Activated CD4-positive, alpha-beta T cell treated with anti-CD3 and anti-CD28 coated beads, Interleukin-2, amount 10 ng/mL, durations not matched to agents 24 days and 14 days (primary cell): ENCODE results near the gene AGBL4. TPM values are rescaled to one million over a fixed set of nuclear protein-coding genes. Genes with fewer than 3 reads are reported as not detected.
"Not testable (repeated sequence)": the region's sequence is repeated elsewhere in the genome, so short reads cannot be mapped to it uniquely, and the experiment has no call there.

Experiments
- DNase-seq: peaks from one replicate; pipeline ENCODE4 v3.0.0; 2022
- H3K27ac Mint-ChIP-seq: one replicate; pipeline ENCODE4 v1.8.0; 2022; ENCODE audit warnings: mild to moderate bottlenecking, mixed read lengths
- H3K27me3 Mint-ChIP-seq: one replicate; pipeline ENCODE4 v1.8.0; 2022; ENCODE audit warnings: mixed read lengths
- H3K36me3 Mint-ChIP-seq: one replicate; pipeline ENCODE4 v1.8.0; 2022; ENCODE audit warnings: low read depth, mild to moderate bottlenecking, mixed read lengths
- H3K4me1 Mint-ChIP-seq: one replicate; pipeline ENCODE4 v1.8.0; 2021; ENCODE audit warnings: mixed read lengths
- H3K4me3 Mint-ChIP-seq: one replicate; pipeline ENCODE4 v1.8.0; 2022; ENCODE audit warnings: mild to moderate bottlenecking, moderate library complexity, mixed read lengths
- H3K9me3 Mint-ChIP-seq: one replicate; pipeline ENCODE4 v1.8.0; 2021; ENCODE audit warnings: mixed read lengths
- intact Hi-C: fragments of 100-400 bp; cut with micrococcal nuclease; formaldehyde crosslinking; loops from one replicate; pipeline ENCODE4 v1.15.1; 2023
- total RNA-seq: library from RNA; stranded (reverse); gene quantifications from 2 replicates; pipeline ENCODE4 v1.2.3, GENCODE V29; 2022

Gene AGBL4
- total RNA-seq, 1 donor from 2014 or later = not detected

GRCh38 chr1:49340576-49340975, 683.2 kb downstream of the AGBL4 start:
- Mint-ChIP-seq H3K27me3 (no peaks in the 10 kb centered on the region), H3K27ac (no peak overlapping the region), H3K4me3 (no peak overlapping the region), H3K4me1 (no peaks in the 10 kb centered on the region), H3K9me3 (no peaks in the 10 kb centered on the region), H3K36me3 (no peaks in the 10 kb centered on the region)
- no peak for DNase-seq
- intact Hi-C loops = no loop called here

DNA sequence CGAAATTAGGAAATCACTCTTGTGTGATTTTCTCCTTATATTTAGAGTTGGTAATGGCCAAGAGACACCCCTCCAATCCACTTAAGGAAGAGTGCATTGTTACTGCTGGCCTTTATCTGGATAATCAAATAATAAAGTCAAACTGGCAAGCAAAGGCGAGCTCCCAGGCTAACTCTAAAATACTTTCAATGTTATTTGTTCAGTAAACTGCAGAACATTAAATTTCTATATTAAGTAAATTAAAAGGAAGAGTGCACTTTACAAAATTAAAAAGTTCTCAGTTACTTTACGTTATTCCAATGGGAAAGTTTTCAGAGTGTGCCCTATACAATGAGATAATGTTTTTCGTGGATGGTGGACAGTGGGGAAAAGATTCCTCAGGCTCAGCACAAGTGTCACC, 684.7 kb downstream of the AGBL4 start:
- intact Hi-C loops = no loop called here
- DNase-seq = no peak
- Mint-ChIP-seq H3K27ac (no peak overlapping the region), H3K36me3 (no peaks in the 10 kb centered on the region), H3K4me3 (no peak overlapping the region), H3K4me1 (no peaks in the 10 kb centered on the region), H3K27me3 (no peaks in the 10 kb centered on the region), H3K9me3 (no peaks in the 10 kb centered on the region)

GRCh38 chr1:49337251-49337650, 686.5 kb downstream of the AGBL4 start:
- Mint-ChIP-seq H3K36me3 (no peaks in the 10 kb centered on the region), H3K9me3 (no peaks in the 10 kb centered on the region), H3K27me3 (no peaks in the 10 kb centered on the region), H3K4me3 (no peak overlapping the region), H3K27ac (no peak overlapping the region), H3K4me1 (no peaks in the 10 kb centered on the region)
- no peak for DNase-seq
- intact Hi-C loops = no loop called here

GRCh38 chr1:49333906-49334305, 689.8 kb downstream of the AGBL4 start:
- no peak for DNase-seq
- H3K27me3 Mint-ChIP-seq = no peaks in the 10 kb centered on the region
- no peak overlapping the region for H3K4me3 Mint-ChIP-seq
- H3K4me1 Mint-ChIP-seq = no peaks in the 10 kb centered on the region
- intact Hi-C loops = no loop called here
- no peaks in the 10 kb centered on the region for H3K36me3 Mint-ChIP-seq
- no peaks in the 10 kb centered on the region for H3K9me3 Mint-ChIP-seq
- no peak overlapping the region for H3K27ac Mint-ChIP-seq

DNA sequence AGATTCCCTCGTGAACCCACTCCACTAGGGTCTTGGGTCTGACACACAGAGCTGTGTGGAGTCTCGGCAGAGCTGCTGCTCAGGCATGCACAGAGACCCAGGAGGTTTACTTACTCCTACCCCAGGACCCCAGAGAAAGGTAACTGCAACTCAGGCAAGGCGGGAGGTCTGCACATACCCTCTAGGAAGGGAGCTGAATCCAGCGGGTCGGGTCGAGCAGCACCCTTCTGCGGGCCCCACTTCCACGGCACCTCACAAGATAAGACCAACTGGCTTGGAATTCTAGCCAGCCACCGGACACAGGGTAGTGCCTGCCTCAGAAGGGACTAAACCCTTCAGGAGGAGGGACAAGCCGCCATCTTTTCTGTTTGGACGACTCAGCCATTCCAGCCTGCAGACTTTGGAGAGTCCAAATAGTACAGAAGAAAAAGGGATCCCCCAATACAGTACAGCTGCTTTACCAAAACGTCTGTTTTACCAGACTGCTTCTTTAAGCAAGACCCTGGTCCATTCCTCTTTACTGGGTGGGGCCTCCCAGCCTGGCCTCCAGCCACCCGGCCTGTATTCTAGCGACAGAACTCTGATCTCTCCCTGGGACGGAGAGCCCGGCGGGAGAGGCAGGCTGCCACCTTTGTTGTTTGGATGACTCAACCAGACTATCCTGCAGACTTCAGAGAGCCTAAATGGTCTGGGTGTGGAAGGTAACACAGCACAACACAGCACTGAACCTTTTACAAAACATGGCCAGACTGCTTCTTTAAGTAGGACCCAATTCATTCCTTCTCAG, 692.5 kb downstream of the AGBL4 start:
- no peaks in the 10 kb centered on the region for H3K4me1 Mint-ChIP-seq
- no peaks in the 10 kb centered on the region for H3K36me3 Mint-ChIP-seq
- no peak overlapping the region for H3K27ac Mint-ChIP-seq
- H3K4me3 Mint-ChIP-seq = no peak overlapping the region
- intact Hi-C loops = no loop called here
- H3K27me3 Mint-ChIP-seq = no peaks in the 10 kb centered on the region
- no peaks in the 10 kb centered on the region for H3K9me3 Mint-ChIP-seq
- no peak for DNase-seq

- Mint-ChIP-seq H3K27me3 (no peaks in the 10 kb centered on the region), H3K4me1 (no peaks in the 10 kb centered on the region), H3K9me3 (no peaks in the 10 kb centered on the region), H3K27ac (no peak overlapping the region), H3K4me3 (no peak overlapping the region), H3K36me3 (no peaks in the 10 kb centered on the region)
- no peak for DNase-seq
- intact Hi-C loops = no loop called here
Measured at GRCh38 chr1:49323925-49324540, 699.7 kb downstream of the AGBL4 start.

DNA sequence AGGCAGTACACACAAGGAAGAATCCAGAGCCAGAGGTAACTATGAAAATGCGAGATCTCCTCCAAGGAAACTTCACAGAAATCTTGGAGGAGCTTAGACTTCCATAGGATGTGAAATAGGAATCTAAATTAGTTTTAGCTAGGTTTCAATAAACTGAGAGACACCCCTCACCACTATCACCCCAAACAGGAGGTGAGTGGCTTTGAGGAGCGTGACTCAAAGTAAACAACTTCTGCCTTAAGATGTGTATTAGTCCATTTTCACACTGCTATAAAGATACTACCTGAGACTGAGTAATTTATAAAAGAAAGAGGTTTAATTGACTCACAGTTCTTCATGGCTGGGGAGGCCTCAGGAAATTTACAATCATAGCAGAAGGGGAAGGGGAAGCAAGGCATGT, 703.3 kb downstream of the AGBL4 start:
- H3K36me3 Mint-ChIP-seq, H3K9me3 Mint-ChIP-seq, H3K27me3 Mint-ChIP-seq, DNase-seq, intact Hi-C loops, H3K27ac Mint-ChIP-seq, H3K4me1 Mint-ChIP-seq, H3K4me3 Mint-ChIP-seq: not testable (repeated sequence)

- Mint-ChIP-seq H3K27me3 (no peaks in the 10 kb centered on the region), H3K27ac (no peak overlapping the region), H3K36me3 (no peaks in the 10 kb centered on the region), H3K9me3 (no peaks in the 10 kb centered on the region), H3K4me1 (no peaks in the 10 kb centered on the region), H3K4me3 (no peak overlapping the region)
- intact Hi-C loops = no loop called here
- no peak for DNase-seq
Measured at GRCh38 chr1:49319426-49319963, 704.3 kb downstream of the AGBL4 start.

DNA sequence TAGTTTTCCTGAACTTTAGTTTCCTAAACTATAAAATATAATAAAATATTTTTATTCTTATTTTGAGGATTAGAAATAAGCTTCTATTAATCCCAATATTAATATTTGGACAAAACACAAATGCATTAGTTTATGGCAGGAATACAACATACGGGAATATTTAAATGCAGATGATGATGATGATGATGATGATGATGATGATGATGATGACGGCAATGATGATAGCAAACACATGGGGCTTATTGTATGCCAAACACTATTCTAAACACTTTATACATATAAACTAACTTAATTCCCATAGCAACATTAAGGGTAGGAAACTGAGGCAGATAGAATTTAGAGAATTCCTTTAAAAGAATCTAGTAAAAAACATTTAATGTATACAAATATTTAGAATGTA, 705.5 kb downstream of the AGBL4 start:
- no peaks in the 10 kb centered on the region for H3K9me3 Mint-ChIP-seq
- intact Hi-C loops = no loop called here
- DNase-seq = no peak
- no peaks in the 10 kb centered on the region for H3K4me1 Mint-ChIP-seq
- H3K27ac Mint-ChIP-seq = no peak overlapping the region
- H3K27me3 Mint-ChIP-seq = no peaks in the 10 kb centered on the region
- H3K36me3 Mint-ChIP-seq = no peaks in the 10 kb centered on the region
- no peak overlapping the region for H3K4me3 Mint-ChIP-seq

DNA sequence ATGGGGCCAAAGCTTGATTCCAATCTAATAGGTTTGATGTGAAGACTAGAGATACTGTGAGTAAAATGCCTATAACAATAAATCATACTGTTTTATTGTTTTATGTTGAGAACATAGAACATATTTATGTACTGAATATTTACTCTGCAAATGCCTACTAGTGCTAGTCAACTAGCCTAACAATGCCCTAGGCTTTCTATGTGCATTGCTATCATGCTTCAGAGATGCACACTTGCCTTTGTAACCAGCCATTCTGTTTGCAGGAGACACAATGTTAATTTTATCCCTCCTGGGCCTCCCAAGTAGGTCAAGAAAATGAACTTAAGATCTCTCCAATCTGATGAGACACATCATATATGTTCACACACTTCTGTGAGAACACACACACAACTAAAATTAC, 716.3 kb downstream of the AGBL4 start:
- no peaks in the 10 kb centered on the region for H3K4me1 Mint-ChIP-seq
- H3K27me3 Mint-ChIP-seq = no peaks in the 10 kb centered on the region
- H3K4me3 Mint-ChIP-seq = no peak overlapping the region
- H3K36me3 Mint-ChIP-seq = no peaks in the 10 kb centered on the region
- H3K9me3 Mint-ChIP-seq = peaks cover 5% of the 10 kb centered on the region
- no peak for DNase-seq
- intact Hi-C loops = no loop called here
- no peak overlapping the region for H3K27ac Mint-ChIP-seq

DNA sequence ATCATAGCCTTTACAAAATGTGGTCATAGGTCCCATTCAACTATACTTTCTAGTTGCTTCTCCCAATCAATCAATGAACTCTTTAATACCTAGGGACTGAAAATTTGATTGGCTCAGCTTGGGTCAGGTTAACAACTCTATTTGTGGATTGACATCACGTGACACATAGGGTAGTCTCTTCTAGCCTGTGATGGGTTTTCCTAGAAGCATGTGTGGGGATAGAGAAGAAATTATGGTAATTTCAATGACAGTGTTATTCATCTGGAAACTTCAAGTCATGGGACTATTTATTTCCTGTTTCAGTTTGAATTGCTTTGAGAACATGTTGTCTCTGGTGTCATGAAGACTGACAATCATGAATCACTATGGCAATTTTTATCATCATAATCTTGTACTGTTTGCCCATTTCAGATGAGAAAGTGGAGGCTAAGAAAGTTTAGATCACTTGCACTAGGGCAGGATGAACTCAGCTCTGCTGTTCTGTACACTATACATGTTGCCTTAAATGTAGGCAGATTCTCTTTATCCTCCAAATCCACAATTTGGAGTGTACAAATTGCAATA, 717.2 kb downstream of the AGBL4 start:
- intact Hi-C loops = no loop called here
- H3K27ac Mint-ChIP-seq = no peak overlapping the region
- peaks cover 5% of the 10 kb centered on the region for H3K9me3 Mint-ChIP-seq
- no peak for DNase-seq
- H3K4me1 Mint-ChIP-seq = no peaks in the 10 kb centered on the region
- no peaks in the 10 kb centered on the region for H3K27me3 Mint-ChIP-seq
- no peak overlapping the region for H3K4me3 Mint-ChIP-seq
- no peaks in the 10 kb centered on the region for H3K36me3 Mint-ChIP-seq

DNA sequence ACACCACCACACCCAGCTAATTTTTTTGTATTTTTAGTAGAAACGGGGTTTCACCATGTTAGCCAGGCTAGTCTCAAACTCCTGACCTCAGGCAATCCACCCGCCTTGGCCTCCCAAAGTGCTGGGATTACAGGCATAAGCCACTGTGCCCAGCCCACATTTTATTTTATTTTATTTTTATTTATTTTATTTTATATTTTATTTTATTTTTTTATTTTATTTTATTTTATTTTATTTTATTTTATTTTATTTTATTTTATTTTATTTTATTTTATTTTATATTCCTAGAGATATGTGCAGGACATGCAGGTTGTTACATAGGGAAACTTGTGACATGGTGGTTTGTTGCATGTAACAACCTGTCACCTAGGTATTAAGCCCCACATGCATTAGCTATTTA, 721.4 kb downstream of the AGBL4 start:
- H3K4me1 Mint-ChIP-seq, H3K9me3 Mint-ChIP-seq, H3K27ac Mint-ChIP-seq, H3K36me3 Mint-ChIP-seq, intact Hi-C loops, H3K27me3 Mint-ChIP-seq, H3K4me3 Mint-ChIP-seq, DNase-seq: not testable (repeated sequence)

GRCh38 chr1:49298304-49298703, 725.5 kb downstream of the AGBL4 start:
- Mint-ChIP-seq H3K27me3 (no peaks in the 10 kb centered on the region), H3K4me3 (no peak overlapping the region), H3K9me3 (no peaks in the 10 kb centered on the region), H3K27ac (no peak overlapping the region), H3K4me1 (no peaks in the 10 kb centered on the region), H3K36me3 (no peaks in the 10 kb centered on the region)
- no peak for DNase-seq
- intact Hi-C loops = no loop called here

GRCh38 chr1:49297783-49298182, 726.0 kb downstream of the AGBL4 start:
- no peak overlapping the region for H3K4me3 Mint-ChIP-seq
- no peak overlapping the region for H3K27ac Mint-ChIP-seq
- intact Hi-C loops = no loop called here
- no peak for DNase-seq
- no peaks in the 10 kb centered on the region for H3K9me3 Mint-ChIP-seq
- no peaks in the 10 kb centered on the region for H3K4me1 Mint-ChIP-seq
- no peaks in the 10 kb centered on the region for H3K27me3 Mint-ChIP-seq
- H3K36me3 Mint-ChIP-seq = no peaks in the 10 kb centered on the region
